H9 (cell line): ENCODE data around the gene PCCA. TPM values are rescaled to one million over a fixed set of nuclear protein-coding genes. Genes with fewer than 3 reads are reported as not detected.

Experiments used
- DNase-seq: peaks from one replicate; pipeline ENCODE4 v3.0.0-alpha.2; 2017
- H2AFZ ChIP-seq: one replicate; pipeline ENCODE4 v1.6.1; 2013; ENCODE audit warnings: mild to moderate bottlenecking, low read length, control low read depth, moderate library complexity
- H2AK5ac ChIP-seq: 2 replicates; pipeline ENCODE4 v1.6.1; 2013; ENCODE audit warnings: low read length, control low read depth, mixed read lengths; ENCODE audit not compliant: insufficient read length
- H2BK120ac ChIP-seq: one replicate; pipeline ENCODE4 v1.6.1; 2013; ENCODE audit warnings: low read depth, mild to moderate bottlenecking, low read length, control low read depth, inconsistent platforms; ENCODE audit not compliant: poor library complexity, severe bottlenecking
- H2BK12ac ChIP-seq: 2 replicates; pipeline ENCODE4 v1.6.1; 2013; ENCODE audit warnings: low read length, control low read depth, mixed read lengths, low read depth; ENCODE audit not compliant: insufficient read length
- H2BK15ac ChIP-seq: 2 replicates; pipeline ENCODE4 v1.6.1; 2013; ENCODE audit warnings: low read depth, low read length, control low read depth
- H2BK20ac ChIP-seq: one replicate; pipeline ENCODE4 v1.6.1; 2013; ENCODE audit warnings: low read depth, mild to moderate bottlenecking, low read length, control low read depth, inconsistent platforms; ENCODE audit not compliant: poor library complexity, severe bottlenecking
- H2BK5ac ChIP-seq: 2 replicates; pipeline ENCODE4 v1.6.1; 2013; ENCODE audit warnings: low read length, control low read depth, mixed read lengths; ENCODE audit not compliant: insufficient read length
- H3K14ac ChIP-seq: 2 replicates; pipeline ENCODE4 v1.6.1; 2013; ENCODE audit warnings: low read length, control low read depth; ENCODE audit not compliant: insufficient read depth
- H3K18ac ChIP-seq: 2 replicates; pipeline ENCODE4 v1.6.1; 2013; ENCODE audit warnings: low read depth, mild to moderate bottlenecking, mixed read lengths, low read length, control low read depth; ENCODE audit not compliant: insufficient read length
- H3K23ac ChIP-seq: 2 replicates; pipeline ENCODE4 v1.6.1; 2013; ENCODE audit warnings: low read length, control low read depth, mixed read lengths, low read depth; ENCODE audit not compliant: insufficient read length
- H3K23me2 ChIP-seq: 2 replicates; pipeline ENCODE4 v1.6.1; 2013; ENCODE audit warnings: low read depth, mild to moderate bottlenecking, mixed read lengths, low read length, control low read depth; ENCODE audit not compliant: insufficient read length, poor library complexity, severe bottlenecking
- H3K27ac ChIP-seq: 2 replicates; pipeline ENCODE4 v1.5.1; 2013; ENCODE audit warnings: low read length, control low read depth, mixed read lengths, low read depth; ENCODE audit not compliant: insufficient read length
- H3K27me3 ChIP-seq: 2 replicates; pipeline ENCODE4 v1.6.1; 2013; ENCODE audit warnings: low read length, control low read depth, inconsistent platforms; ENCODE audit not compliant: insufficient read depth
- H3K4ac ChIP-seq: 2 replicates; pipeline ENCODE4 v1.6.1; 2013; ENCODE audit warnings: low read depth, mild to moderate bottlenecking, control low read depth, inconsistent platforms, low read length, moderate library complexity
- H3K4me1 ChIP-seq: 2 replicates; pipeline ENCODE4 v1.6.1; 2013; ENCODE audit warnings: low read length, control low read depth, inconsistent platforms; ENCODE audit not compliant: insufficient read depth
- H3K4me2 ChIP-seq: 2 replicates; pipeline ENCODE4 v1.6.1; 2013; ENCODE audit warnings: low read length, control low read depth, mixed read lengths; ENCODE audit not compliant: insufficient read length, insufficient read depth
- H3K56ac ChIP-seq: 2 replicates; pipeline ENCODE4 v1.6.1; 2013; ENCODE audit warnings: low read depth, mild to moderate bottlenecking, mixed read lengths, low read length, control low read depth; ENCODE audit not compliant: insufficient read length
- H3K79me1 ChIP-seq: 2 replicates; pipeline ENCODE4 v1.6.1; 2013; ENCODE audit warnings: low read depth, mild to moderate bottlenecking, moderate library complexity, low read length, control low read depth, inconsistent platforms; ENCODE audit not compliant: insufficient read depth, poor library complexity, severe bottlenecking
- H3K79me2 ChIP-seq: 2 replicates; pipeline ENCODE4 v1.6.1; 2013; ENCODE audit warnings: low read length, control low read depth, inconsistent platforms; ENCODE audit not compliant: insufficient read depth
- H3K9ac ChIP-seq: 2 replicates; pipeline ENCODE4 v1.6.1; 2013; ENCODE audit warnings: low read length, control low read depth, mixed read lengths; ENCODE audit not compliant: insufficient read length; ENCODE audit errors: extremely low read depth
- H3K9me3 ChIP-seq: one replicate; pipeline ENCODE4 v1.6.1; 2013; ENCODE audit warnings: low read depth, low read length, inconsistent platforms; ENCODE audit not compliant: control insufficient read depth
- H3T11ph ChIP-seq: one replicate; pipeline ENCODE4 v1.6.1; 2013; ENCODE audit warnings: mild to moderate bottlenecking, low read length, control low read depth, inconsistent platforms
- H4K20me1 ChIP-seq: one replicate; pipeline ENCODE4 v1.6.1; 2013; ENCODE audit not compliant: control insufficient read depth, insufficient read length, insufficient read depth
- H4K5ac ChIP-seq: 2 replicates; pipeline ENCODE4 v1.6.1; 2013; ENCODE audit warnings: low read depth, mild to moderate bottlenecking, mixed read lengths, low read length, control low read depth; ENCODE audit not compliant: insufficient read length
- H4K8ac ChIP-seq: replicated peaks from 2 replicates; pipeline ENCODE4 v1.6.1; 2013; ENCODE audit warnings: low read length, control low read depth, mixed read lengths, low read depth; ENCODE audit not compliant: insufficient read length
- H4K91ac ChIP-seq: 2 replicates; pipeline ENCODE4 v1.6.1; 2013; ENCODE audit warnings: low read depth, mild to moderate bottlenecking, moderate library complexity, mixed read lengths, low read length, control low read depth; ENCODE audit not compliant: insufficient read length
- H3K27ac Mint-ChIP-seq, 3 experiments: 2 replicates in 2 of 3; 3 replicates in 1 of 3; pipeline ENCODE4 v1.8.0; 2020 to 2021; ENCODE audit warnings: mixed read lengths in 3 of 3, mild to moderate bottlenecking in 1 of 3, moderate library complexity in 1 of 3
- H3K27me3 Mint-ChIP-seq: 2 replicates; pipeline ENCODE4 v1.8.0; 2021; ENCODE audit warnings: low read depth, mild to moderate bottlenecking, moderate library complexity, mixed read lengths
- H3K36me3 Mint-ChIP-seq, 3 experiments: 2 replicates in 2 of 3; 3 replicates in 1 of 3; pipeline ENCODE4 v1.8.0; 2020 to 2021; ENCODE audit warnings: low read depth in 3 of 3, mixed read lengths in 3 of 3; ENCODE audit not compliant: insufficient read depth in 1 of 3
- H3K4me1 Mint-ChIP-seq, 2 experiments: 2 replicates each; pipeline ENCODE4 v1.8.0; 2020; ENCODE audit warnings: mixed read lengths in 2 of 2
- H3K4me3 Mint-ChIP-seq, 2 experiments: 2 replicates in 1 of 2; 3 replicates in 1 of 2; pipeline ENCODE4 v1.8.0; 2020 to 2021; ENCODE audit warnings: mild to moderate bottlenecking in 2 of 2, mixed read lengths in 2 of 2, moderate library complexity in 1 of 2
- H3K9me3 Mint-ChIP-seq, 2 experiments: 2 replicates in 1 of 2; 3 replicates in 1 of 2; pipeline ENCODE4 v1.8.0; 2020; ENCODE audit warnings: mild to moderate bottlenecking in 2 of 2, mixed read lengths in 2 of 2, moderate library complexity in 1 of 2
- WGBS: extraction: QIAGEN DNeasy Blood & Tissue Kit; methylation state at CpG from one replicate; pipeline ENCODE4 v1.1.7; 2013; ENCODE audit warnings: missing lambda C conversion rate, low lambda C conversion rate, mixed read lengths; ENCODE audit not compliant: insufficient read length; ENCODE audit errors: extremely low coverage; 5-methylcytosine and 5-hydroxymethylcytosine counted together
- total RNA-seq: library from RNA; stranded (reverse); gene quantifications from 2 replicates; pipeline ENCODE4 v1.2.1, GENCODE V29; 2021
- TF ChIP-seq, protein P1 (sequence below): fragments of 200-600 bp; sonication (generic); conservative IDR thresholded peaks from 3 replicates; pipeline ENCODE4 v1.8.0; 2021; ENCODE audit warnings: antibody characterized with exemption, mild to moderate bottlenecking

Gene PCCA
- total RNA-seq, 1 experiment from 2014 or later = 56.5 TPM

DNA sequence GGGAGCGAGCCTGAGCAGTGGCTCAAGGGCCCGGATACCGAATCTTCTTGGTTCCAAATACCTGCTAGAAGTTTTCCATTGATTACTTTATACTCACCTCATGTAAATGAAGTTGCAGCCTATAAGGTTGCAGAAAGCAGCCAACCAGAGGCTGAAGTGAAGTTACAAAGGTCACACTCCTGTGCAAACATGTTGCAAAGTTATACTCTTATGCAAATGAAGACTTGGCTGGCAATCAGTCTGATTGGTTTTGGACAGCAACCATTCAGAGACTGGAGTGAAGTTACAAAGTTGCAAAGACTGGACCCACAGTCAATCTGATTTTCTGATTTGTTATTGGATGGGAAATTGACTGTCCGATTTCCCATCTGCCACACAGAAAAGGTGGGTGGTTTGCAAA, 347.2 kb downstream of the PCCA start:
- no peak overlapping the region for H2AK5ac ChIP-seq
- H3K18ac ChIP-seq = no peak overlapping the region
- no peak overlapping the region for H4K8ac ChIP-seq
- H3K23ac ChIP-seq = no peak overlapping the region
- no peak overlapping the region for H4K91ac ChIP-seq
- H2BK120ac ChIP-seq = no peak overlapping the region
- H3K4me1 ChIP-seq = peaks cover 8% of the 10 kb centered on the region; the same call in 1 of the 2 replicates
- Mint-ChIP-seq H3K27ac (no peak overlapping the region), H3K4me3 (no peak overlapping the region), H3K4me1 (peaks cover 27 to 32% of the 10 kb centered on the region in 2 experiments), H3K9me3 (no peaks in the 10 kb centered on the region), H3K27me3 (no peaks in the 10 kb centered on the region), H3K36me3 (peaks cover 17 to 28% (median 28%) of the 10 kb centered on the region in 3 experiments; a peak in 6 of 7 replicates)
- H3K79me2 ChIP-seq = no peaks in the 10 kb centered on the region; the same call in 1 of the 2 replicates
- no peak overlapping the region for H2BK15ac ChIP-seq
- no peak overlapping the region for H3K56ac ChIP-seq
- no peaks in the 10 kb centered on the region for H3K79me1 ChIP-seq
- DNase-seq = no peak
- no peak overlapping the region for H4K5ac ChIP-seq
- no peak overlapping the region for H3K27ac ChIP-seq
- no peak overlapping the region for H3K9ac ChIP-seq
- H2BK5ac ChIP-seq = no peak overlapping the region
- H3K23me2 ChIP-seq = no peaks in the 10 kb centered on the region
- no peak overlapping the region for H2BK20ac ChIP-seq
- H2AFZ ChIP-seq = no peak overlapping the region
- no peak overlapping the region for H3K4ac ChIP-seq
- TF ChIP-seq, protein P1, sequence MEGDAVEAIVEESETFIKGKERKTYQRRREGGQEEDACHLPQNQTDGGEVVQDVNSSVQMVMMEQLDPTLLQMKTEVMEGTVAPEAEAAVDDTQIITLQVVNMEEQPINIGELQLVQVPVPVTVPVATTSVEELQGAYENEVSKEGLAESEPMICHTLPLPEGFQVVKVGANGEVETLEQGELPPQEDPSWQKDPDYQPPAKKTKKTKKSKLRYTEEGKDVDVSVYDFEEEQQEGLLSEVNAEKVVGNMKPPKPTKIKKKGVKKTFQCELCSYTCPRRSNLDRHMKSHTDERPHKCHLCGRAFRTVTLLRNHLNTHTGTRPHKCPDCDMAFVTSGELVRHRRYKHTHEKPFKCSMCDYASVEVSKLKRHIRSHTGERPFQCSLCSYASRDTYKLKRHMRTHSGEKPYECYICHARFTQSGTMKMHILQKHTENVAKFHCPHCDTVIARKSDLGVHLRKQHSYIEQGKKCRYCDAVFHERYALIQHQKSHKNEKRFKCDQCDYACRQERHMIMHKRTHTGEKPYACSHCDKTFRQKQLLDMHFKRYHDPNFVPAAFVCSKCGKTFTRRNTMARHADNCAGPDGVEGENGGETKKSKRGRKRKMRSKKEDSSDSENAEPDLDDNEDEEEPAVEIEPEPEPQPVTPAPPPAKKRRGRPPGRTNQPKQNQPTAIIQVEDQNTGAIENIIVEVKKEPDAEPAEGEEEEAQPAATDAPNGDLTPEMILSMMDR = no peak
- H2BK12ac ChIP-seq = no peak overlapping the region
- no CpG with 5 or more reads among the region's 4 CpGs for WGBS
- H3K14ac ChIP-seq = no peak overlapping the region
- H3T11ph ChIP-seq = no peak overlapping the region
- H3K27me3 ChIP-seq = no peaks in the 10 kb centered on the region
- H4K20me1 ChIP-seq = no peaks in the 10 kb centered on the region
- no peaks in the 10 kb centered on the region for H3K9me3 ChIP-seq
- no peak overlapping the region for H3K4me2 ChIP-seq
